Osteocyte (in vitro differentiated cells): ENCODE data around the gene COA1. TPM values are rescaled to one million over a fixed set of nuclear protein-coding genes. Genes with fewer than 3 reads are reported as not detected.

Source experiments
- DNase-seq: peaks from one replicate; pipeline ENCODE4 v3.0.0; 2021; ENCODE audit warnings: mixed read lengths; ENCODE audit not compliant: unreplicated experiment; ENCODE audit errors: extremely low spot score
- H3K27ac Mint-ChIP-seq: one replicate; pipeline ENCODE4 v1.8.0; 2021; ENCODE audit warnings: mild to moderate bottlenecking, mixed read lengths; ENCODE audit not compliant: unreplicated experiment
- H3K27me3 Mint-ChIP-seq: one replicate; pipeline ENCODE4 v1.8.0; 2021; ENCODE audit warnings: mixed read lengths; ENCODE audit not compliant: unreplicated experiment
- H3K36me3 Mint-ChIP-seq: one replicate; pipeline ENCODE4 v1.8.0; 2021; ENCODE audit warnings: mixed read lengths; ENCODE audit not compliant: unreplicated experiment
- H3K4me1 Mint-ChIP-seq: one replicate; pipeline ENCODE4 v1.8.0; 2021; ENCODE audit warnings: mixed read lengths; ENCODE audit not compliant: unreplicated experiment
- H3K4me3 Mint-ChIP-seq: one replicate; pipeline ENCODE4 v1.8.0; 2021; ENCODE audit warnings: mild to moderate bottlenecking, moderate library complexity, mixed read lengths; ENCODE audit not compliant: unreplicated experiment
- H3K9me3 Mint-ChIP-seq: one replicate; pipeline ENCODE4 v1.8.0; 2021; ENCODE audit warnings: mixed read lengths; ENCODE audit not compliant: unreplicated experiment
- CTCF ChIP-seq: fragments of 200-600 bp; sonication (generic); IDR thresholded peaks from 2 replicates; pipeline ENCODE4 v1.5.0; 2021; ENCODE audit warnings: antibody characterized with exemption, mild to moderate bottlenecking, moderate library complexity
- total RNA-seq: library from RNA; stranded (reverse); gene quantifications from 2 replicates; pipeline ENCODE4 v1.2.1, GENCODE V29; 2021

Gene COA1
- total RNA-seq, 1 donor from 2014 or later, result 45.9 TPM

DNA sequence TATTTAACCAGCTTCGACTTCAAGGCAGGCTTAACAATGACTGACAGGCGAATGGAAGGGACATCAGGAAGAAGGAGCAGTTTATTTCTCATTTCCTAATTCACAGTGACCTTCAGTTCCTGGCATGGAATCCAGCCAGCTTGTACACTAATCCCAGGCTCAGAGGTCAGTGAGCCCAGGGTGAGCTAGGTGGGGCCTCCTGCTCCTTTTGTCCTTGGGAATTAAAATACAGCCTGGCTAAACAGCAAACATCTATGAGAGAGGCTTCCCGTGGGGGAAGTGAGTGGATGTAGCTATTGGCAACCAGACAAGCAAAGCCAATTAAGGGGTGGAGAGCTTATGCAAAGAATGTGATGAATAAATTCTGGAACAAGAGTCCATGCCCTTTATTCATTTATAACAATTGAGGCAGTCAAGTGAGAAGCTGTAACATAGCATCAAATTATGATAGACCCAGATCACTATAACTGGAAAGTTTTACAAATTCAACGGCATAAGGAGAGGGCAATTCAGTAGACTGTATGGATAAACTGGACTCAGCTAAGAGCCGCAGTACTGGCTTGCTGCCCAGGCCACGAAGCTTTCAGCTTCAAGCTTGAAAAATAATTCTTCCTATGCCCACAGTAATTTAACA, 89.3 kb downstream of the COA1 start:
- peak overlapping the region; percentile 14 for H3K4me3 Mint-ChIP-seq
- TF ChIP-seq CTCF, result no peak

GRCh38 chr7:43637114-43637806, 92.1 kb downstream of the COA1 start:
- Mint-ChIP-seq H3K4me3 (no peak overlapping the region), H3K9me3 (no peaks in the 10 kb centered on the region), H3K27me3 (no peaks in the 10 kb centered on the region), H3K27ac (no peak overlapping the region), H3K36me3 (peaks cover 29% of the 10 kb centered on the region), H3K4me1 (peaks cover 39% of the 10 kb centered on the region)
- no peak for TF ChIP-seq CTCF
- no peak for DNase-seq

More for the DNA sequence above, 89.3 kb downstream of the COA1 start:
- Mint-ChIP-seq H3K4me1 (peaks cover 39% of the 10 kb centered on the region), H3K27ac (peak overlapping the region; percentile 96), H3K9me3 (no peaks in the 10 kb centered on the region), H3K27me3 (no peaks in the 10 kb centered on the region), H3K36me3 (peaks cover 23% of the 10 kb centered on the region)
- DNase-seq, result no peak

DNA sequence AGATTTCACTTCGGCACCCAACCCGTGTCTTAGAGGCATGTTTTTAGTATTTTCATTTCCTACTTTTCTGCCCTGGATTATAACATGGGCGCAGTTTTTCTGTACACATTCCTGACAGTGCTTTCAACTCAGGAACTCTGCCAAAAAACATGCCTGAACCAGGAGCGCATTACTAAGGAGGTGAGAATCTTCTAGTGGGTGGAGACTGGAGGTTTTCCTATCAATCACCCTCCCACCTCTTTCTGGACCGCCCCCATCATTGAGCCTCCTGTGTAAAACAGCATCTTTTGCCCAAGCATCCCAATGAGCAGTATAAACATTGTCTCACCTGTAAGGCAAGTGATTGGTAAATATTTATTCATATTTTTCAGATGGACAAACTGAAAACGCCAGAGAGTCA, 93.2 kb downstream of the COA1 start:
- no peak overlapping the region for H3K4me3 Mint-ChIP-seq
- no peaks in the 10 kb centered on the region for H3K27me3 Mint-ChIP-seq
- no peak overlapping the region for H3K27ac Mint-ChIP-seq
- H3K9me3 Mint-ChIP-seq, result no peaks in the 10 kb centered on the region
- TF ChIP-seq CTCF, result no peak
- H3K36me3 Mint-ChIP-seq, result peaks cover 37% of the 10 kb centered on the region
- no peak for DNase-seq
- H3K4me1 Mint-ChIP-seq, result peaks cover 38% of the 10 kb centered on the region

DNA sequence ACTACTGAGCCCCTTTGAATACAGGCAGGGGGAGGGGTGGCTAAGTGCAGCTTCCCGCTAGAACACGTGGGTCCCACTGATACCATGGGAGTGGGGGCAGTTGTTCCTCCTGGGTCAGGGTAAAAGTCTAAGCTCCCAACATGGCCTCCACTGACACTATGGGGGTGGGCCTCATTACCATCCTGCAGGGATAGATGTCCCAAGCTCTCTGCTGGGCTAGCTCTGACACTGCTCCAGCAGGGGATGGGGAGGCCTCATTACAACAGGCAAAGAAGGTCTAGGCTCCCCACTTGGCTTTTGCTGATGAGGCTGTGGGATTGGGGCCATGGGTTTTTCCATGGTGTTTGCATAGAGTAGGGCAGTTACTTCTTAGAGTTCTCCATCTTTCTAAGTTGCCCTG, 94.9 kb downstream of the COA1 start:
- Mint-ChIP-seq H3K27ac (no peak overlapping the region), H3K4me3 (no peak overlapping the region), H3K27me3 (no peaks in the 10 kb centered on the region), H3K9me3 (no peaks in the 10 kb centered on the region), H3K36me3 (peaks cover 37% of the 10 kb centered on the region), H3K4me1 (peaks cover 24% of the 10 kb centered on the region)
- DNase-seq, result no peak
- TF ChIP-seq CTCF, result no peak

- peaks cover 42% of the 10 kb centered on the region for H3K36me3 Mint-ChIP-seq
- no peak overlapping the region for H3K4me3 Mint-ChIP-seq
- TF ChIP-seq CTCF, result no peak
Observed at GRCh38 chr7:43632746-43633145, 96.6 kb downstream of the COA1 start.

More at GRCh38 chr7:43632746-43633145, 96.6 kb downstream of the COA1 start:
- no peaks in the 10 kb centered on the region for H3K27me3 Mint-ChIP-seq
- peaks cover 12% of the 10 kb centered on the region for H3K4me1 Mint-ChIP-seq
- H3K27ac Mint-ChIP-seq, result no peak overlapping the region
- no peaks in the 10 kb centered on the region for H3K9me3 Mint-ChIP-seq
- DNase-seq, result no peak
